ENCODE results near the gene SLC35F1. TPM values are rescaled to one million over a fixed set of nuclear protein-coding genes. Genes with fewer than 3 reads are reported as not detected.

SLC35F1 gene
- total and polyA plus RNA-seq, 9 of the 15 experiments (the other 6 are each of a cell fraction or from before 2014, with no cell fraction given): 0.03 to 0.06 TPM; not detected in 7

DNA sequence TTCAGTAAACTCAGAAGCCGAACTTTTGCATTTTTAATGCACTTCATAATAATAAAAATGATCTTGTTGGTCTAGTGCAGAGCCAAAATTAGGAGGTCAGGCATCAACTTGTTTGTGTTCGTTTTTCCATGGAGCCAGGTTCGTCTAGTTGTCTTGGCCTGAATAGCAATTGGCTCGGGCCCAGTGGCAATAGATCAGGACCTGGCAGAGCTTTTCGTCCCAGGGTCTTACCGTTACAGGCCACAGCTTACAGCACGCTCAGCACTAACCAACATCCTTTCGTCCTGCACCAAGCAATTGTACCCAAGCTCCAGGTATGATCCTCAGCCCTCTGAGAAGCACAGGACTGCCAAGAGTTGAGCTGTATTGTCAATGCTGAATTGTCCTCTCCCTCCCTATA, 400.5 kb downstream of the SLC35F1 start:
- DNase-seq (ENCODE audit: extremely low read depth in 1 of 4, low spot score in 3 of 4): no peak
- no peak overlapping the region for H2AFZ ChIP-seq (ENCODE audit: low read depth, low read length)
- no peak overlapping the region for H3K4me3 ChIP-seq
- under 1% methylated on average over 8 of the region's 8 CpGs for WGBS (ENCODE audit: insufficient coverage, low coverage, missing lambda C conversion rate)
- ChIA-PET POLR2A (interaction anchor here (0.6 kb wide), 1 partner anchor 25 kb away, joined by 3 read pairs; no protein-coding TSS in a partner anchor), CTCF (ENCODE audit: low intra/inter-chr PET ratio) (interaction anchor here (0.5 kb wide), 1 partner anchor 265 kb away, joined by 5 read pairs; no protein-coding TSS in a partner anchor)
- FAIRE-seq: no peak
- intact Hi-C loops (cut with micrococcal nuclease) (no loop called here), in situ Hi-C loops (cut with MboI) (no loop called here)
- no peaks in the 10 kb centered on the region for H3K36me3 ChIP-seq (ENCODE audit: control insufficient read depth, insufficient read depth, low read length)
- H3K4me1 ChIP-seq (replicated peaks in 1 of 2; ENCODE audit: control insufficient read depth in 2 of 2, insufficient read depth in 2 of 2, low read length in 2 of 2): no peaks in the 10 kb centered on the region
- H3K27ac ChIP-seq (ENCODE audit: extremely low read depth, low read depth, low read length): no peak overlapping the region
- no peaks in the 10 kb centered on the region for H3K9me3 ChIP-seq (replicated peaks; ENCODE audit: control insufficient read depth, insufficient read depth, low read depth, low read length)
- no TSS peak for BruUV-seq (replicated peaks)
- H3K4me2 ChIP-seq (ENCODE audit: insufficient read depth, low read length): no peak overlapping the region
- no peak for ATAC-seq
- H3K9me1 ChIP-seq (ENCODE audit: control insufficient read depth, insufficient read depth, low read length): no peaks in the 10 kb centered on the region
- no peaks in the 10 kb centered on the region for H3K79me2 ChIP-seq (ENCODE audit: control insufficient read depth, insufficient read depth, low read length)
- no peaks in the 10 kb centered on the region for H4K20me1 ChIP-seq (replicated peaks; ENCODE audit: control insufficient read depth, insufficient read depth, low read length)
- peaks cover 2 to 3% of the 10 kb centered on the region in 2 experiments; a peak in 1 of 5 replicates for H3K27me3 ChIP-seq (ENCODE audit: control insufficient read depth in 2 of 2, insufficient read depth in 2 of 2, low read length in 2 of 2)
- no peak overlapping the region for H3K9ac ChIP-seq (ENCODE audit: insufficient read depth in 1 of 2, low read depth in 2 of 2, low read length in 2 of 2)
- TF ChIP-seq ZNF263 (CRISPR knock-in tag; IDR thresholded peaks at IDR 0.05; ENCODE audit: borderline replicate concordance) (no peak), MYNN (IDR thresholded peaks at IDR 0.05) (no peak), MYNN (CRISPR knock-in tag; IDR thresholded peaks at IDR 0.05) (no peak), BRD4 (IDR thresholded peaks at IDR 0.05) (no peak)
- TF ChIP-seq, protein P1, sequence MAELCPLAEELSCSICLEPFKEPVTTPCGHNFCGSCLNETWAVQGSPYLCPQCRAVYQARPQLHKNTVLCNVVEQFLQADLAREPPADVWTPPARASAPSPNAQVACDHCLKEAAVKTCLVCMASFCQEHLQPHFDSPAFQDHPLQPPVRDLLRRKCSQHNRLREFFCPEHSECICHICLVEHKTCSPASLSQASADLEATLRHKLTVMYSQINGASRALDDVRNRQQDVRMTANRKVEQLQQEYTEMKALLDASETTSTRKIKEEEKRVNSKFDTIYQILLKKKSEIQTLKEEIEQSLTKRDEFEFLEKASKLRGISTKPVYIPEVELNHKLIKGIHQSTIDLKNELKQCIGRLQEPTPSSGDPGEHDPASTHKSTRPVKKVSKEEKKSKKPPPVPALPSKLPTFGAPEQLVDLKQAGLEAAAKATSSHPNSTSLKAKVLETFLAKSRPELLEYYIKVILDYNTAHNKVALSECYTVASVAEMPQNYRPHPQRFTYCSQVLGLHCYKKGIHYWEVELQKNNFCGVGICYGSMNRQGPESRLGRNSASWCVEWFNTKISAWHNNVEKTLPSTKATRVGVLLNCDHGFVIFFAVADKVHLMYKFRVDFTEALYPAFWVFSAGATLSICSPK (IDR thresholded peaks at IDR 0.05; ENCODE audit: borderline replicate concordance): no peak
- TF ChIP-seq, protein P2, sequence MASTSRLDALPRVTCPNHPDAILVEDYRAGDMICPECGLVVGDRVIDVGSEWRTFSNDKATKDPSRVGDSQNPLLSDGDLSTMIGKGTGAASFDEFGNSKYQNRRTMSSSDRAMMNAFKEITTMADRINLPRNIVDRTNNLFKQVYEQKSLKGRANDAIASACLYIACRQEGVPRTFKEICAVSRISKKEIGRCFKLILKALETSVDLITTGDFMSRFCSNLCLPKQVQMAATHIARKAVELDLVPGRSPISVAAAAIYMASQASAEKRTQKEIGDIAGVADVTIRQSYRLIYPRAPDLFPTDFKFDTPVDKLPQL (IDR thresholded peaks at IDR 0.05; ENCODE audit: extremely low read depth, insufficient read length): no peak
- TF ChIP-seq, protein P3, sequence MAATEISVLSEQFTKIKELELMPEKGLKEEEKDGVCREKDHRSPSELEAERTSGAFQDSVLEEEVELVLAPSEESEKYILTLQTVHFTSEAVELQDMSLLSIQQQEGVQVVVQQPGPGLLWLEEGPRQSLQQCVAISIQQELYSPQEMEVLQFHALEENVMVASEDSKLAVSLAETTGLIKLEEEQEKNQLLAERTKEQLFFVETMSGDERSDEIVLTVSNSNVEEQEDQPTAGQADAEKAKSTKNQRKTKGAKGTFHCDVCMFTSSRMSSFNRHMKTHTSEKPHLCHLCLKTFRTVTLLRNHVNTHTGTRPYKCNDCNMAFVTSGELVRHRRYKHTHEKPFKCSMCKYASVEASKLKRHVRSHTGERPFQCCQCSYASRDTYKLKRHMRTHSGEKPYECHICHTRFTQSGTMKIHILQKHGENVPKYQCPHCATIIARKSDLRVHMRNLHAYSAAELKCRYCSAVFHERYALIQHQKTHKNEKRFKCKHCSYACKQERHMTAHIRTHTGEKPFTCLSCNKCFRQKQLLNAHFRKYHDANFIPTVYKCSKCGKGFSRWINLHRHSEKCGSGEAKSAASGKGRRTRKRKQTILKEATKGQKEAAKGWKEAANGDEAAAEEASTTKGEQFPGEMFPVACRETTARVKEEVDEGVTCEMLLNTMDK (IDR thresholded peaks at IDR 0.05; ENCODE audit: borderline replicate concordance, insufficient read depth, low read depth, low read length, poor library complexity, severe bottlenecking): no peak
- TF ChIP-seq, protein P4, sequence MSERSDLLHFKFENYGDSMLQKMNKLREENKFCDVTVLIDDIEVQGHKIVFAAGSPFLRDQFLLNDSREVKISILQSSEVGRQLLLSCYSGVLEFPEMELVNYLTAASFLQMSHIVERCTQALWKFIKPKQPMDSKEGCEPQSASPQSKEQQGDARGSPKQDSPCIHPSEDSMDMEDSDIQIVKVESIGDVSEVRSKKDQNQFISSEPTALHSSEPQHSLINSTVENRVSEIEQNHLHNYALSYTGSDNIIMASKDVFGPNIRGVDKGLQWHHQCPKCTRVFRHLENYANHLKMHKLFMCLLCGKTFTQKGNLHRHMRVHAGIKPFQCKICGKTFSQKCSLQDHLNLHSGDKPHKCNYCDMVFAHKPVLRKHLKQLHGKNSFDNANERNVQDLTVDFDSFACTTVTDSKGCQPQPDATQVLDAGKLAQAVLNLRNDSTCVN (CRISPR knock-in tag; IDR thresholded peaks at IDR 0.05): no peak
